Activated CD4-positive, CD25-positive, alpha-beta regulatory T cell (primary cell): ENCODE results near the gene RALGPS1.
"Not testable (repeated sequence)": the region's sequence is repeated elsewhere in the genome, so short reads cannot be mapped to it uniquely, and the experiment has no call there.

Experiments used
- DNase-seq, 4 experiments: peaks; one replicate each; lab custom pipeline; 2025; lab: John Stamatoyannopoulos, UW

The RALGPS1 gene

GRCh38 chr9:127159949-127160610 lies 245.5 kb downstream of the RALGPS1 start:
- DNase-seq = no peak

DNA sequence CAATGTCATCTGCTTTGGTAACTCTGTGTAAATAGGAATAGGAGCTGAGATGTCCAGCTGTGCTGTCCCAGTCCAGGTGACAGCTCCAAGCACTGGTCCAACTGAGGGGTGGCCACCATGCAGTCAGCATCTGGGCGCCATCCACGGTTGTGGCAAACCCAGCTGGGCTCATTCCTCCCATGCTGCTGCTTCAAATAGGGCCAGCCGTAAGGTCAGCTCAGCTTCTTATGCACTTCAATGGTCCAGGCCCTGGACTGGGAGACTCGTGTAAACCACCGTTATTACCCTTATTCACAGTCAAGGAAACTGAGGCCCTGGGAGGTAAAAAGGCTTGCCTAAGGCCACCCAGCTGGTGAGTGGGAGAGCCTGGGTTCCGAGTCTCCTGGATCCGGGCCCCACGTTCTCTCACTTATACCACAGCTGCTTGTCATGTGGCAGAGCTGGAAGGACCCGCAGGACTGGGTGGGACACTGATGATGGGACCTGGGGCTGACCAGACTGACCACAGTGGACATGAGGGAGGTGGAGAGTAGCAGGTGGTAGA lies 246.6 kb downstream of the RALGPS1 start:
- DNase-seq = no peak

- no peak for DNase-seq
Measured at GRCh38 chr9:127162046-127162863, 247.7 kb downstream of the RALGPS1 start.

- DNase-seq = no peak
Measured at GRCh38 chr9:127162864-127163365, 248.3 kb downstream of the RALGPS1 start.

GRCh38 chr9:127163409-127163808 lies 248.8 kb downstream of the RALGPS1 start:
- DNase-seq = no peak

GRCh38 chr9:127165116-127165515 lies 250.5 kb downstream of the RALGPS1 start:
- DNase-seq = no peak

GRCh38 chr9:127166111-127166510 lies 251.5 kb downstream of the RALGPS1 start:
- no peak for DNase-seq

- no peak for DNase-seq
Measured at GRCh38 chr9:127166651-127167524, 252.3 kb downstream of the RALGPS1 start.

- DNase-seq = no peak
Measured at GRCh38 chr9:127167560-127168326, 253.2 kb downstream of the RALGPS1 start.

DNA sequence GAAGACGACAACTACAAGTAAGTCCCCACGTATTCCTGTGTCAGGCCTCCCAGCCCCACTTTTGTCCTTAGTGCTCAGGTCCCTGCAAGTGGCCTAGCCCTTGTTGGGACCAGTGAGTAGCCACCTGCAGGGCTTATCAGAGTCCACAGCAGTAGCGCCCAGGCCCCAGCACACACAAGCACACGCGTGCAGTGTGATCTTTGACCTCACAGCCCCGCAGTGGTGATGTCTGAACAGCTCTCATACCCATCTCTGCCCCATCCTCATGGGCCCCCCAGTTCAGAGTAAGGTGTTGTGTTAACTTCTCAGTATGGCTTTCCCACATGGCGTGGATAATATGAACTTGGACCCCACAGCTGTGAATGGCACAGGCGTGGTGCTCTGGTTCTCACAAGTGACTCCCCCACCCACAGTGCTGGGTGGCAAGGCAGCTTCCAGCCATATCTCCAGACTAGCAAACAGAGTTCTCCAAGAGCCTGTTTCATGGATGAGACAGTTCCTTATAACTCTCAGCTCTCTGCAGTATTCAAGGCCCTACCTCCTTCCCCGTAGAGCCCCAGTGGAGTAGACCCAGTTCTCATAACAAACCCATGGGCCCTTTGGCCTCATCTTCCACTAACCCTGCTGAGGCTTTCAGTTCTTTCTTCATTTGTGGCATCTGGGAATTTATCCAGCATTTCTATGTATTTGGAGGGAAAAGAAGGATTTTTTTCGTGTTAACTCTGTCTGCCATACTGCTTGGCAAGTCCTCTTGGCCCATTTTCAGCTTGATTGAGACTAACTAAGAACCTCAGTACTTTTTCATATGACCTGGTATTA lies 254.4 kb downstream of the RALGPS1 start:
- no peak for DNase-seq

GRCh38 chr9:127169575-127169883 lies 254.9 kb downstream of the RALGPS1 start:
- DNase-seq = no peak

DNA sequence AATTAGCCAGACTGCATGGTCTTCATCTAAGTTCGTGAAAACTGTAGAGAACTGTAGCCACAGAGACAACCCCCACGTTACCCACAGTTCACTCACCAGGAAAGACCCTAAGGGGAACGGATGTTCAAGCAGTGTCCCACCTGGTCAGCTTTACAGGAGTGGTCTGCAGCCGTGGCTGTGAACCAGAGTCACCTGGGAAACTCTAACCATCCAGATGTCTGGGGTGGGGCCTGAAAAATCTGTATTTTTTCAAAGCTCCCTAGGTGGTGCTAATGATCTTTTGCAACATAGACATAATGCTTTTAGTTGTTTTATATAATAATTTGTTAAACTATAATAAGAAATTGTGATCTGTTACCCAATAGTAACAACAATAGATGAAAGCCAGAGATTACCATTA lies 255.5 kb downstream of the RALGPS1 start:
- DNase-seq = no peak

DNA sequence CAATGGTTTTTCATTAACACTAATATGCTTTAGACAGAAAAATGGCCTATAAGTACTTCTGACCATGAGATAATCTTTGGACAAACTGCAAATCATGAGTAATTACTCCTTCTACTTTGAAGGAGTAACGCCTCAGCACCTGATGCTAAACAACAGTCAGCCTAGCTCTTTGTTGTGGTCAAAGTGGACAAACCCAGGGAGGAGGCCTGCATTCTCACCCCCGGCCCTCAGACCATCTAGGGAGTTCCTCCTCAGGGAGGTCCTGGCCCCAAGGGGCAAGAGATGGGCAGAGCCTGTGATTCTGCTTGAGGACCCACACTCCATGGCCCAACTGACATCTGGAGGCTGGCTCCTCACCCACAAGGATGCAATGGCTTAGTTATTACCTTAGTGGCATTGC lies 256.1 kb downstream of the RALGPS1 start:
- no peak for DNase-seq

DNA sequence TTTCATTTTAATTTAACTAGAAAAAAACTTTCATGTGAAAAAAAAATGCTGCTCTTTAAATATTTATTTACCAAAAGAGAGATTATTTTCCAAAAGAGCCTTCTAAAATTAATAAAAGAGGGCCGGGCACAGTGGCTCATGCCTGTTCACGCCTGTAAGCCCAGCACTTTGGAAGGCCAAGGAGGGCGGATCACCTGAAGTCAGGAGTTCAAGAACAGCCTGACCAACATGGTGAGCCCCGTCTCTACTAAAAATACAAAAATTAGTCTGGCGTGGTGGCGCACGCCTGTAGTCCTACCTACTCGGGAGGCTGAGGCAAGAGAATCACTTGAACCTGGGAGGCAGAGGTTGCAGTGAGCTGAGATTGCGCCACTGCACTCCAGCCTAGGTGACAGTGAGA lies 256.8 kb downstream of the RALGPS1 start:
- not testable (repeated sequence) for DNase-seq

DNA sequence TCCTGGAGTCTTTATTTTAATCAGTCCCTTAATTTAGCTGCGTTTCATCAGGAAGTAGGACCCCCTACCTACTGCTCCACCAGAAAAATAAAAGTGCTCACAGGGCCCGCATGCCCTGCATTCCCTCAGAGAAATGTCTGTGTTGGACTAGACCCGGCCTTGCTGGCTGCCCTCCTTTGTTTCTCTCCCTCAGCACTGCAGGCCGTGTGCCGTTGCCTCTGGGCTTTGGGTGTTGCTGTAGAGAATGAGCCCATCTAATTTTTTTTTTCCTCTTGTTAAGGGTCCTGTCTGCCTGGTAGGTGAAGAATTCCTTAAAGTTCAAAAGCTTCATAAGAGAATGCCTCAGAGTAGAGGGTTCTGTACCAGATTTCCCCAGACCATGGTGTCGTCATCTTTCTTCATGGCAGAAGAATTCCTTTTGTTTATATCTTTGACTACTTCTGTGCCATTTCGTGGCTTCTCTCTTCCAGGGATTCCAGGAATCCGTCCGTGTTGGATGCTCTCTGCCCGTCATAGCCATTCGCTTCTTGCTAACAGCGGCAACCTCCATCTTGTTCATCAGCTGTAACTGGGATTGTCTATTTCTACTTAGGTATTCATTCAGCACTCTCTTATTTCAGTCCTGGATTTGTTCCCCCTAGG lies 257.6 kb downstream of the RALGPS1 start:
- no peak for DNase-seq

- no peak for DNase-seq
Measured at GRCh38 chr9:127173063-127173462, 258.5 kb downstream of the RALGPS1 start.

DNA sequence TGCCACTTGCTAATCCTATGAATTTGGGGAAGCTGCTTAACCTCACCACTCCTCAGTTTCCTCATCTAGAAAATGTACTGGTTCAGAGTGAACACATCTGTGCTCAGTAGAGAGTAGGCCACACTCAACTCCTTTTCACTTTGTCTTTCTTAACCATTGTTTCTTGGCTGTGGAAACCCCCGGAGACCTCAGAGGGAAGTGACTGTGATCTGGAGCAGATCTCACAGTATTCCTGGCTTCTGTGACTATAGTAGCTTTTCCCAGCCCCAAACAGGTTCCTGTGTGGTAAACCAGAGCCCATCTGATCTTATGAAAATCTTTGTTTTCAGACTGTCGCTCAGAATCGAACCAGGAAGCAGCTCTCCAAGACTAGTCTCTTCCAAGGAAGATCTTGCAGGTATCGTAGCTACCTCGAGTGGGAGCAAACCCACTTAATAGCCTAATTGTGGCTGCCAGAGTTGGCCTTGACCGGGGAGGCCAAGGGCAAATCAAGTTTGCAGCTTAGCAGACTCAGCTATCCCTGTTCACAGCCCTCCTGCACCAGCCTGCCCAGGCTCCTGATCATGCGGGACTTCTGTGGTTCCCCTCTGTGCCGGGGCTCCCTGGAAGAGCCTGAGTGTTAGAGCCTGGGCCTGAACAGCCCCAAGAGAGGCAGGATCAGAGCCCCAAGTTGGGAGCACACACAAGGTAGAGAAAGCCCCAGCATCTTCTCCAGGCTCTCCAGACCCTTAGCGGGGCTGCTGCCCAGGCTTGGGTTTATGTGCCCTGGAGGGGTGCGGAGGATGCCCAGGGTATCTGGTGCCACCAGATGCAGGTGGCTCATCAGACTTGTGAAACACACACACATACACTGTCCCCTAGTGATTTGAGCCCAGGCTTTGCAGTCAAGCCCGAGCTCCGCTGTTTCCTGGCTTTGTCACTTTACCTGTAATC lies 260.1 kb downstream of the RALGPS1 start:
- DNase-seq = no peak

- no peak for DNase-seq
Measured at GRCh38 chr9:127175319-127175715, 260.7 kb downstream of the RALGPS1 start.

GRCh38 chr9:127175764-127176163 lies 261.2 kb downstream of the RALGPS1 start:
- no peak for DNase-seq
